ENCODE results near the gene MLLT1. TPM values are rescaled to one million over a fixed set of nuclear protein-coding genes. Genes with fewer than 3 reads are reported as not detected.
"Not testable (repeated sequence)": the region's sequence is repeated elsewhere in the genome, so short reads cannot be mapped to it uniquely, and the experiment has no call there.

Gene MLLT1
- total RNA-seq = 10 to 100 TPM; 27.1 to 30.3 TPM
- total RNA-seq = 29.2 to 35.7 reads per million in 2 donors

DNA sequence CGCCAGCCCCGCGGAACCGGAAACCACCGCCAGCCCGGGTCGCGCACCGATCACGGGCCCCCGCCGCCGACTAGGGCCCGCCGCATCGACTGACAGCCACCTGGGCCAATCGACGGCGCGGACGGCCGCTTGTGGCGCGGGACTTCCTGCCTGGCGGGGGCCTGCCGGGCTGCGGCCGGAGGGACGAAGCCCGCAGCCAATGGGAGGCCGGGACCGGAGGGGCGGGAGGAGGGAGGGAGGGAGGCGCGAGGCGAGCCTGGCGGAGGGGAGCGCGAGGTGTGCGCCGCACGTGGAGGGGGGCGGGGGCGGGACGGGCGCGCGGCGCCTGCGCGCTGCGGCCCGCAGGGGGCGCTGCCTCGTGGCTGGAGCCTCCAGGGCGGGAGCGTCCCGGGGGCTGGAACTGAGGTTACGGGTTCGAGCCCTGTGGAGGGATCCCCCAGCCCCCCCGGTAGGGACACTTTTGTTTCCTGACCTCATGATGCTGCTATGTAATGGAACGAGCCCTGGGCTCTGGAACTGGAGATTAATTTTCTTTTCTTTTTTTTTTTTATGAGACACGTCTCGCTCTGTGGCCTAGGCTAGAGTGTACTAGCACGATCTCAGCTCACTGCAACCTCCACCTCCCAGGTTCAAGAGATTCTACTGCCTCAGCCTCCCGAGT is at the start of gene MLLT1:
MLLT1 (minus strand) TSS at position 45 of the 661 bp plus-strand sequence. CDS start 191 bp downstream, outside the sequence.
- H3K4me1 Mint-ChIP-seq = peaks cover 24% of the 10 kb centered on the region
- DNase-seq = peak; percentile 90 to 92 (median 91)

GRCh38 chr19:6326815-6327214 is 47.0 kb upstream of the MLLT1 start:
- DNase-seq (no peak), ATAC-seq (no peak)
- no peak overlapping the region for H3K27ac Mint-ChIP-seq
- H3K9me3 ChIP-seq (ENCODE audit: control insufficient read depth, low read length, poor library complexity, severe bottlenecking) = no peaks in the 10 kb centered on the region
- no peak overlapping the region for H3K4me3 Mint-ChIP-seq
- peaks cover 4% of the 10 kb centered on the region for H3K4me1 Mint-ChIP-seq
- H3K27me3 Mint-ChIP-seq = no peaks in the 10 kb centered on the region
- peaks cover 4% of the 10 kb centered on the region for H3K36me3 Mint-ChIP-seq (ENCODE audit: low read depth)

More for the DNA sequence above, at the start of gene MLLT1:
- no peaks in the 10 kb centered on the region for H3K9me3 ChIP-seq (ENCODE audit: control insufficient read depth, low read length, poor library complexity, severe bottlenecking)
- peak; percentile 93 for ATAC-seq
- Mint-ChIP-seq H3K27ac (peak within 1 kb of the TSS; percentile 95), H3K4me3 (peak within 1 kb of the TSS; percentile 95), H3K36me3 (ENCODE audit: low read depth) (no peaks in the 10 kb centered on the region), H3K27me3 (no peaks in the 10 kb centered on the region)

DNA sequence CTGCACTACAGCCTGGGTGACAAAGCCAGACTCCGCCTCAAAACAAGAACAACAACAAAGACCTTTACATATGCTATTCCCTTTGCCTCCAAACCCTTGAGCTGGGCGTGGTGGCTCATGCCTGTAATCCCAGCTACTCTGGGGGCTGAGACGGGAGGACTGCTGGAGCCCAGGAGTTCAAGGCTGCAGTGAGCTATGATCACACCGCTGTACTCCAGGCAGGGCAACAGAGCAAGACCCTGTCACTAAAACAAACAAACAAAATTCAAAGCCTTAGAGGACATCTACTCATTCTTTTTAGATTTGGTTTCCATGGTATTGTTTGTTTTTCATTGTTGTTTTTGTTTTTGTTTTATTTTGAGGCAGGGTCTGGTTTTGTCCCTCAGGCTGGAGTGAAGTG is 45.8 kb upstream of the MLLT1 start:
- Mint-ChIP-seq H3K4me3 (no peak overlapping the region), H3K27ac (no peak overlapping the region), H3K36me3 (ENCODE audit: low read depth) (peaks cover 4% of the 10 kb centered on the region), H3K4me1 (peaks cover 4% of the 10 kb centered on the region), H3K27me3 (no peaks in the 10 kb centered on the region)
- DNase-seq (no peak), ATAC-seq (no peak)
- no peaks in the 10 kb centered on the region for H3K9me3 ChIP-seq (ENCODE audit: control insufficient read depth, low read length, poor library complexity, severe bottlenecking)

DNA sequence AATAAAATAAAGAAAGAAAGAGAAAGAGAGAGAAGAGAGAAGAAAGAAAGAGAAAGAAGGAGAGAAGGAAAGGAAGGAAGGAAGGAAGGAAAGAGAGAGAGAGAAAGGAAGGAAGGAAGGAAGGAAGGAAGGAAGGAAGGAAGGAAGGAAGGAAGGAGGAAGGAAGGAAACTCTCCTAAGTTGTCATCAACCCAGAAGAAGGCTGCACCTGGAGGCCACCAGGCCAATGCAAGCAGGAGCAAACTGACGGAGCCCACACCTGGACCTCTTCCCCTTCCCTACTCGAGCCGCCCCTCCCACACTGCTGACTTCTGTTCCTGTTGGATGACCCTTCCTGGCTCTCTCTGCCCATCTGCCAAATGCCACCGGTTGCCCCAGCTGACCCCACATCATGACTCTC is 45.0 kb upstream of the MLLT1 start:
- Mint-ChIP-seq H3K27ac (no peak overlapping the region), H3K4me3 (no peak overlapping the region)
- no peak for ATAC-seq

GRCh38 chr19:6322284-6322683 is 42.5 kb upstream of the MLLT1 start:
- ATAC-seq (no peak), DNase-seq (no peak)
- no peaks in the 10 kb centered on the region for H3K9me3 ChIP-seq (ENCODE audit: control insufficient read depth, low read length, poor library complexity, severe bottlenecking)
- Mint-ChIP-seq H3K4me3 (no peak overlapping the region), H3K27ac (no peak overlapping the region), H3K36me3 (ENCODE audit: low read depth) (peaks cover 4% of the 10 kb centered on the region), H3K4me1 (peaks cover 6% of the 10 kb centered on the region), H3K27me3 (no peaks in the 10 kb centered on the region)

More for the DNA sequence above, 45.0 kb upstream of the MLLT1 start:
- H3K27me3 Mint-ChIP-seq = no peaks in the 10 kb centered on the region
- no peaks in the 10 kb centered on the region for H3K9me3 ChIP-seq (ENCODE audit: control insufficient read depth, low read length, poor library complexity, severe bottlenecking)
- H3K4me1 Mint-ChIP-seq = peaks cover 4% of the 10 kb centered on the region
- peaks cover 4% of the 10 kb centered on the region for H3K36me3 Mint-ChIP-seq (ENCODE audit: low read depth)
- DNase-seq = no peak

- Mint-ChIP-seq H3K4me3 (no peak overlapping the region), H3K4me1 (peaks cover 2% of the 10 kb centered on the region), H3K27ac (no peak overlapping the region), H3K36me3 (ENCODE audit: low read depth) (peaks cover 2% of the 10 kb centered on the region), H3K27me3 (no peaks in the 10 kb centered on the region)
- H3K9me3 ChIP-seq (ENCODE audit: control insufficient read depth, low read length, poor library complexity, severe bottlenecking) = no peaks in the 10 kb centered on the region
- no peak for DNase-seq
- ATAC-seq = no peak
Observed at GRCh38 chr19:6319376-6319775, 39.6 kb upstream of the MLLT1 start.

GRCh38 chr19:6318772-6319171 is 39.0 kb upstream of the MLLT1 start:
- no peaks in the 10 kb centered on the region for H3K9me3 ChIP-seq (ENCODE audit: control insufficient read depth, low read length, poor library complexity, severe bottlenecking)
- no peak for DNase-seq
- no peaks in the 10 kb centered on the region for H3K27me3 Mint-ChIP-seq
- H3K36me3 Mint-ChIP-seq (ENCODE audit: low read depth) = peaks cover 2% of the 10 kb centered on the region
- ATAC-seq = no peak
- H3K27ac Mint-ChIP-seq = no peak overlapping the region
- H3K4me1 Mint-ChIP-seq = peaks cover 2% of the 10 kb centered on the region
- no peak overlapping the region for H3K4me3 Mint-ChIP-seq

- not testable (repeated sequence) for H3K27me3 Mint-ChIP-seq; H3K9me3 ChIP-seq (ENCODE audit: control insufficient read depth, low read length, poor library complexity, severe bottlenecking); H3K4me1 Mint-ChIP-seq; H3K36me3 Mint-ChIP-seq (ENCODE audit: low read depth); H3K4me3 Mint-ChIP-seq; DNase-seq; ATAC-seq; H3K27ac Mint-ChIP-seq
Observed at GRCh38 chr19:6315646-6316045, 35.9 kb upstream of the MLLT1 start.

- Mint-ChIP-seq H3K4me3 (no peak overlapping the region), H3K4me1 (no peaks in the 10 kb centered on the region), H3K36me3 (ENCODE audit: low read depth) (no peaks in the 10 kb centered on the region), H3K27ac (no peak overlapping the region), H3K27me3 (no peaks in the 10 kb centered on the region)
- no peaks in the 10 kb centered on the region for H3K9me3 ChIP-seq (ENCODE audit: control insufficient read depth, low read length, poor library complexity, severe bottlenecking)
- no peak for DNase-seq
- no peak for ATAC-seq
Observed at GRCh38 chr19:6313398-6313969, 33.7 kb upstream of the MLLT1 start.

DNA sequence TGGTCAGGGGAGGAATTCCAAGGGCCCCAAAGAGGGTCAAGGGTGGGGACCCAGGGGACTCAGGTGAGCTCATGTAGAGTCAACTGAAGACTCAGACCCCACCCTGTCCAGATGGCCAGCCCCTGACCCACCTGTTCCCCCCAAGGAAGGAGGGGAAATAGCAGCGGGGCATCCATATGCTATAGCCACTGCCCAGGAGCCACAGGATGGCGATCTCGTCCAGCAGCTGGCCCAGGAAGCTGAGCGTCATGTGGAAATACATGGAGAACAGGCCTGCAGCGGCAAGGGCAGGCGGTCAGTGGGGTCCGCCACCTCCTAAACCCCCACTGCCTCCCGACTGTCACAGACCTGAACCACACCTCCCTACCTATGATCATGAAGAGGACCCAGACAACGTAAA is 32.2 kb upstream of the MLLT1 start:
- Mint-ChIP-seq H3K27me3 (no peaks in the 10 kb centered on the region), H3K4me1 (peaks cover 2% of the 10 kb centered on the region), H3K27ac (peak overlapping the region; percentile 12), H3K36me3 (ENCODE audit: low read depth) (no peaks in the 10 kb centered on the region), H3K4me3 (no peak overlapping the region)
- DNase-seq = no peak
- ATAC-seq = no peak
- H3K9me3 ChIP-seq (ENCODE audit: control insufficient read depth, low read length, poor library complexity, severe bottlenecking) = no peaks in the 10 kb centered on the region

DNA sequence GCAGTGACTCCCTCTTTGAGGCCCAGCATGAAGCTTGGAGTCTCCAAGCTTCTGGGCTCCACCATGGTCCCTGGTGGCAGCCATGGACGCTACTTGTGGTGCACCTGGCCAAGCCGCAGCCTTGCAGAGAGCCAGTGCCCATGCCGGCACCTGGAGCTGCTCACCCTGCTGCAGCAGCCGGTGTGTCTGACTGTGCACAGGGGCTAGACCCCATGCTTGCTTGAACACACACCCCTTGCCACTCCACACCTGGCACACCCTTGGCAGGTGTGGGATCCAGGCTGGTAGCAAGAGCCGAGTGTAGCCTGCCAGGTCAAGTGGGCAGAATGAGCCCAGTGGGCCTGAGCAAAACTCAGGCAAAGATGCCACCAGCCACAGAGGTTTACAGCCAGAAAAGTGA is 18.6 kb upstream of the MLLT1 start:
- DNase-seq (no peak), ATAC-seq (no peak)
- Mint-ChIP-seq H3K4me3 (no peak overlapping the region), H3K27me3 (peaks cover 14% of the 10 kb centered on the region), H3K27ac (no peak overlapping the region), H3K4me1 (peaks cover 3% of the 10 kb centered on the region), H3K36me3 (ENCODE audit: low read depth) (no peaks in the 10 kb centered on the region)
- H3K9me3 ChIP-seq (ENCODE audit: control insufficient read depth, low read length, poor library complexity, severe bottlenecking) = peaks cover 5% of the 10 kb centered on the region

- Mint-ChIP-seq H3K27me3 (peaks cover 14% of the 10 kb centered on the region), H3K36me3 (ENCODE audit: low read depth) (no peaks in the 10 kb centered on the region), H3K4me1 (peaks cover 3% of the 10 kb centered on the region), H3K27ac (no peak overlapping the region), H3K4me3 (no peak overlapping the region)
- ATAC-seq = no peak
- peaks cover 12% of the 10 kb centered on the region for H3K9me3 ChIP-seq (ENCODE audit: control insufficient read depth, low read length, poor library complexity, severe bottlenecking)
- DNase-seq = no peak
Observed at GRCh38 chr19:6297202-6297601, 17.4 kb upstream of the MLLT1 start.

DNA sequence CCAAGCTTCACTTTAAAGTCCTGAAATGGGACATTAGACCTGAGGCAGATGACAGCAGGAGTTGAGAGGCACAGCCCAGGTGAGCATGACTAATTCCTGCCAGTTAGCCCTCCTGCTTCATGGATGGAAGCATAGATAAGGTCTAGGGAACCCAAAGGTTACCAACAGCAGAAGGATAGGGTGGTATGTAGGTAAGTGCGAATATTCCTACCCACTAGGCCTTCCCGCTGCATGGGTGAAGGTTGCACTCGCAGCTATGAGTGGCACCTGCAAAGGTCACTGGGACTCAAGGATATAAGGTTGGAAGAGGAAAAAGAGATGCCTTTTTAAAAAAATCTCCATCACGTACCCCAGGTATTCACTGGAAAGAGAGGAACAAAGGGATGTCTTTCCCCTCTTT is 12.2 kb upstream of the MLLT1 start:
- peaks cover 20% of the 10 kb centered on the region for H3K9me3 ChIP-seq (ENCODE audit: control insufficient read depth, low read length, poor library complexity, severe bottlenecking)
- DNase-seq (no peak), ATAC-seq (no peak)
- Mint-ChIP-seq H3K4me1 (no peaks in the 10 kb centered on the region), H3K36me3 (ENCODE audit: low read depth) (no peaks in the 10 kb centered on the region), H3K27me3 (peaks cover 9% of the 10 kb centered on the region), H3K27ac (no peak overlapping the region), H3K4me3 (no peak overlapping the region)

DNA sequence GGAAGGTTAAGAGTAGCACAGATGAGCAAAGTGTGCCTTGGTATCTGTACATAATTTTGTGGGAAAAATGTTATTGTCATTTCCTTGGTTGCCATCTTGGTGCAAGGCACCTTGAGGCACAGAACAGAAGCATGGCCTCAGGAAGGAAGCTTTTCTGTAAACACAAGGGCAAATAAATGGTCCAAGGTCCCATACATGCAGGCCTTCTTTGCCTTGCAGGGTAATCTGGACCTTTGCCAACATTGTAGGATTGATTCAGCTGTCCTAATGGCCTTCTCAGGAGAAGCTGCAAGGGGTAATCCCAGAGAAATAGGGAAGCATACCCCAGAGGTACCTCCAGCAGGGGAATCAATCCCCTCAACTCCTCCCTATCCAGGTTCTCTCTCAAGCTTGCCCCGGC is 9.0 kb upstream of the MLLT1 start:
- no peaks in the 10 kb centered on the region for H3K27me3 Mint-ChIP-seq
- H3K27ac Mint-ChIP-seq = no peak overlapping the region
- H3K9me3 ChIP-seq (ENCODE audit: control insufficient read depth, low read length, poor library complexity, severe bottlenecking) = peaks cover 19% of the 10 kb centered on the region
- no peak overlapping the region for H3K4me3 Mint-ChIP-seq
- no peak for ATAC-seq
- DNase-seq = no peak
- H3K36me3 Mint-ChIP-seq (ENCODE audit: low read depth) = no peaks in the 10 kb centered on the region
- no peaks in the 10 kb centered on the region for H3K4me1 Mint-ChIP-seq
